HCT116 (cell line): ENCODE data around the gene GRM6. TPM values are rescaled to one million over a fixed set of nuclear protein-coding genes. Genes with fewer than 3 reads are reported as not detected.

Experiments
- ATAC-seq: fragments of 200-7000 bp; cut with Tn5 transposase; 2 replicates; pipeline ENCODE4 v1.9.1; 2020; ENCODE audit warnings: mild to moderate bottlenecking, moderate library complexity
- BruUV-seq: library from RNA; stranded (reverse); fragments of 400-500 nt; replicated peaks from 2 replicates; lab custom pipeline; 2021; lab: Mats Ljungman, UMichigan
- CTCF ChIA-PET: fragments of 300-600 bp; sonication (Branson Sonifier 250); formaldehyde crosslinking; loops from one replicate; lab custom pipeline; 2021; ENCODE audit warnings: antibody characterized with exemption; lab: Charles Lee
- POLR2A ChIA-PET: fragments of 300-600, 350-600 bp; sonication (Branson Sonifier 250); formaldehyde crosslinking; loops from one replicate; lab custom pipeline; 2021; ENCODE audit warnings: antibody characterized with exemption; lab: Charles Lee
- RAD21 ChIA-PET, 2 experiments: fragments of 300-600 bp; sonication (Branson Sonifier 250); formaldehyde crosslinking; loops; one replicate each; lab custom pipeline; 2023; ENCODE audit warnings: low total read pairs in 2 of 2; ENCODE audit not compliant: uncharacterized antibody in 2 of 2, unreplicated experiment in 2 of 2, low non-redundant PET in 1 of 2; lab: Charles Lee
- DNase-seq: peaks from one replicate; pipeline ENCODE4 v3.0.0-alpha.2; 2010; ENCODE audit warnings: low read depth, low spot score
- H2AFZ ChIP-seq: fragments of 200-600 bp; shearing (Covaris generic), sonication (generic); 2 replicates; pipeline ENCODE4 v1.6.1; 2017; ENCODE audit warnings: low read depth, mixed run types, mixed read lengths, antibody characterized with exemption, low read length; ENCODE audit not compliant: poor library complexity, severe bottlenecking
- H3K27ac ChIP-seq: 2 replicates; pipeline ENCODE4 v1.5.1; 2012; ENCODE audit warnings: low read depth, low read length
- H3K27me3 ChIP-seq: fragments of 200-600 bp; sonication (generic); 2 replicates; pipeline ENCODE4 v1.6.1; 2016; ENCODE audit warnings: mixed run types, low read length, mixed read lengths; ENCODE audit not compliant: insufficient read depth
- H3K36me3 ChIP-seq, 2 experiments: fragments of 200-500 bp in 1 of 2; fragments of 200-600 bp in 1 of 2; sonication (Bioruptor generic) in 1 of 2; sonication (generic) in 1 of 2; 2 replicates each; pipeline versions ENCODE4 v1.5.1 to v1.6.1; 2014 to 2016; ENCODE audit warnings: low read length in 2 of 2, inconsistent platforms in 1 of 2, mixed read lengths in 1 of 2, mixed run types in 1 of 2; ENCODE audit not compliant: insufficient read depth in 2 of 2, control insufficient read depth in 1 of 2
- H3K4me1 ChIP-seq, 2 experiments: fragments of 200-600 bp in 1 of 2; sonication (generic) in 1 of 2; 2 replicates each; pipeline versions ENCODE4 v1.5.1 to v1.6.1; 2012 to 2017; ENCODE audit warnings: low read length in 2 of 2, inconsistent platforms in 1 of 2, mild to moderate bottlenecking in 1 of 2, mixed read lengths in 1 of 2, mixed run types in 1 of 2, moderate library complexity in 1 of 2; ENCODE audit not compliant: insufficient read depth in 2 of 2, control insufficient read depth in 1 of 2
- H3K4me2 ChIP-seq: fragments of 200-600 bp; sonication (generic); 2 replicates; pipeline ENCODE4 v1.6.1; 2017; ENCODE audit warnings: mixed run types, low read length, mixed read lengths
- H3K4me3 ChIP-seq, 2 experiments: fragments of 200-600 bp in 1 of 2; sonication (generic) in 1 of 2; replicated peaks in 1 of 2; 2 replicates each; pipeline ENCODE4 v1.5.1; 2011 to 2016; ENCODE audit warnings: low read length in 2 of 2, control low read depth in 1 of 2, low read depth in 1 of 2, mild to moderate bottlenecking in 1 of 2, mixed read lengths in 1 of 2, mixed run types in 1 of 2
- H3K79me2 ChIP-seq: fragments of 200-600 bp; sonication (generic); 2 replicates; pipeline ENCODE4 v1.6.1; 2017; ENCODE audit warnings: mild to moderate bottlenecking, mixed run types, low read length, moderate library complexity, mixed read lengths; ENCODE audit not compliant: insufficient read depth
- H3K9ac ChIP-seq: fragments of 200-600 bp; sonication (generic); 2 replicates; pipeline ENCODE4 v1.6.1; 2016; ENCODE audit warnings: low read length, mixed read lengths
- H3K9me2 ChIP-seq: fragments of 200-600 bp; sonication (generic), shearing (Covaris generic); 2 replicates; pipeline ENCODE4 v1.6.1; 2017; ENCODE audit warnings: mixed run types, mild to moderate bottlenecking, moderate library complexity; ENCODE audit not compliant: insufficient read depth
- H3K9me3 ChIP-seq, 2 experiments: fragments of 200-500 bp in 1 of 2; fragments of 200-600 bp in 1 of 2; sonication (Bioruptor generic) in 1 of 2; sonication (generic) in 1 of 2; 2 replicates each; pipeline ENCODE4 v1.6.1; 2014 to 2017; ENCODE audit warnings: low read length in 2 of 2, mixed read lengths in 2 of 2, inconsistent platforms in 1 of 2, low read depth in 1 of 2, mild to moderate bottlenecking in 1 of 2, mixed run types in 1 of 2, moderate library complexity in 1 of 2; ENCODE audit not compliant: control insufficient read depth in 1 of 2, insufficient read depth in 1 of 2
- H4K20me1 ChIP-seq: fragments of 200-600 bp; sonication (generic), shearing (Covaris generic); 2 replicates; pipeline ENCODE4 v1.6.1; 2017; ENCODE audit warnings: mixed run types, mild to moderate bottlenecking, moderate library complexity; ENCODE audit not compliant: insufficient read depth
- ATF3 ChIP-seq: IDR thresholded peaks from 2 replicates; pipeline ENCODE4 v1.6.1; 2012
- CEBPB ChIP-seq: IDR thresholded peaks from 2 replicates; pipeline ENCODE4 v1.6.1; 2012; ENCODE audit warnings: low read depth
- EGR1 ChIP-seq: IDR thresholded peaks from 2 replicates; pipeline ENCODE4 v1.6.1; 2012; ENCODE audit warnings: low read depth
- ELF1 ChIP-seq: IDR thresholded peaks from 2 replicates; pipeline ENCODE4 v1.6.1; 2012; ENCODE audit warnings: low read depth, borderline replicate concordance
- EZH2 ChIP-seq: fragments of 200-600 bp; sonication (generic); IDR thresholded peaks from 2 replicates; pipeline ENCODE4 v1.6.1; 2017; ENCODE audit warnings: antibody characterized with exemption, mixed run types
- EZH2phosphoT487 ChIP-seq: fragments of 200-600 bp; IDR thresholded peaks from 2 replicates; pipeline ENCODE4 v1.6.1; 2018; ENCODE audit warnings: antibody characterized with exemption, borderline replicate concordance
- FOSL1 ChIP-seq: IDR thresholded peaks from 2 replicates; pipeline ENCODE4 v1.6.1; 2012; ENCODE audit warnings: low read depth
- JUND ChIP-seq: IDR thresholded peaks from 2 replicates; pipeline ENCODE4 v1.6.1; 2012
- MAX ChIP-seq: IDR thresholded peaks from 2 replicates; pipeline ENCODE4 v1.6.1; 2012
- POLR2A ChIP-seq: IDR thresholded peaks from 2 replicates; pipeline ENCODE4 v1.7.0; 2011; ENCODE audit warnings: borderline replicate concordance; ENCODE audit not compliant: insufficient read depth, insufficient read length; ENCODE audit errors: extremely low read depth
- RAD21 ChIP-seq: IDR thresholded peaks from 2 replicates; pipeline ENCODE4 v1.6.1; 2012; ENCODE audit warnings: low read depth, mild to moderate bottlenecking
- REST ChIP-seq: IDR thresholded peaks from 2 replicates; pipeline ENCODE4 v1.6.1; 2012; ENCODE audit warnings: low read depth
- SIN3A ChIP-seq: IDR thresholded peaks from 2 replicates; pipeline ENCODE4 v1.6.1; 2012; ENCODE audit warnings: low read depth
- TCF7L2 ChIP-seq: IDR thresholded peaks from 2 replicates; pipeline ENCODE4 v1.7.0; 2011; ENCODE audit warnings: borderline replicate concordance, inconsistent platforms; ENCODE audit not compliant: insufficient read depth, insufficient read length; ENCODE audit errors: extremely low read depth
- ZBTB33 ChIP-seq: IDR thresholded peaks from 2 replicates; pipeline ENCODE4 v1.6.1; 2011; ENCODE audit warnings: mild to moderate bottlenecking, low read length, moderate library complexity; ENCODE audit not compliant: insufficient replicate concordance; ENCODE audit errors: extremely low read depth
- ZNF274 ChIP-seq: fragments of 200-500 bp; sonication (Bioruptor generic); IDR thresholded peaks from 2 replicates; pipeline ENCODE4 v1.6.1; 2014; ENCODE audit warnings: mild to moderate bottlenecking, low read depth, low read length, inconsistent platforms
- intact Hi-C: fragments of 100-400 bp; cut with micrococcal nuclease; formaldehyde crosslinking; loops from 2 replicates; pipeline ENCODE4 v1.10.0; 2022
- total RNA-seq: library from RNA; stranded (reverse); gene quantifications from one replicate; pipeline ENCODE4 v1.2.1, GENCODE V29; 2021; ENCODE audit not compliant: unreplicated experiment

GRM6 gene
- total RNA-seq, 1 experiment from 2014 or later, result not detected

- Histone ChIP-seq H3K27ac (no peak overlapping the region), H3K4me1 (no peaks in the 10 kb centered on the region), H2AFZ (no peak overlapping the region), H3K27me3 (no peaks in the 10 kb centered on the region), H3K36me3 (no peaks in the 10 kb centered on the region)
- intact Hi-C loops, result no loop called here
- CTCF ChIA-PET, result no interaction called here
- DNase-seq, result no peak
- RAD21 ChIA-PET, result no interaction called here
- peak; percentile 89 for TF ChIP-seq ZNF274
- TF ChIP-seq EZH2phosphoT487, result no peak
- TF ChIP-seq, all 23 proteins: peak for 1
- H3K4me3 ChIP-seq, result no peak overlapping the region
- H3K4me2 ChIP-seq, result no peak overlapping the region
- no peaks in the 10 kb centered on the region for H3K79me2 ChIP-seq
- no peaks in the 10 kb centered on the region for H3K9me2 ChIP-seq
- H3K9ac ChIP-seq, result no peak overlapping the region
- BruUV-seq, result no TSS peak
- H3K9me3 ChIP-seq, result peaks cover 22 to 30% of the 10 kb centered on the region in 2 experiments; a peak in 3 of 4 replicates
- H4K20me1 ChIP-seq, result no peaks in the 10 kb centered on the region
- POLR2A ChIA-PET, result no interaction called here
- no peak for ATAC-seq
Measured at GRCh38 chr5:178965465-178966055, 29.6 kb downstream of the GRM6 start.

GRCh38 chr5:178941361-178941760 is 53.8 kb downstream of the GRM6 start:
- Histone ChIP-seq H3K79me2 (no peaks in the 10 kb centered on the region), H4K20me1 (no peaks in the 10 kb centered on the region), H3K4me3 (no peak overlapping the region), H3K36me3 (no peaks in the 10 kb centered on the region), H3K9me3 (peaks cover 15 to 18% of the 10 kb centered on the region in 2 experiments; a peak in 3 of 4 replicates), H2AFZ (no peak overlapping the region), H3K27me3 (no peaks in the 10 kb centered on the region), H3K4me2 (no peak overlapping the region), H3K9me2 (no peaks in the 10 kb centered on the region), H3K4me1 (no peaks in the 10 kb centered on the region), H3K27ac (no peak overlapping the region), H3K9ac (no peak overlapping the region)
- RAD21 ChIA-PET, result no interaction called here
- CTCF ChIA-PET, result no interaction called here
- BruUV-seq, result no TSS peak
- intact Hi-C loops, result no loop called here
- ATAC-seq, result no peak
- POLR2A ChIA-PET, result no interaction called here
- DNase-seq, result no peak
- no peak for TF ChIP-seq EZH2
- TF ChIP-seq POLR2A, result no peak
- TF ChIP-seq ZBTB33, result no peak
- TF ChIP-seq ATF3, result no peak
- no peak for TF ChIP-seq REST
- TF ChIP-seq RAD21, result no peak
- no peak for TF ChIP-seq ELF1
- TF ChIP-seq MAX, result no peak
- no peak for TF ChIP-seq CEBPB
- TF ChIP-seq FOSL1, result no peak
- TF ChIP-seq EGR1, result no peak
- TF ChIP-seq JUND, result no peak
- TF ChIP-seq TCF7L2, result no peak
- no peak for TF ChIP-seq SIN3A
